ENCODE results near the gene DNAI7.

DNAI7 gene

GRCh38 chr12:25100194-25101091 lies 94.5 kb downstream of the DNAI7 start:
- DNase-seq: no peak

GRCh38 chr12:25099010-25099409 lies 96.0 kb downstream of the DNAI7 start:
- DNase-seq: no peak

GRCh38 chr12:25089738-25090137 lies 105.2 kb downstream of the DNAI7 start:
- peak; percentile 61 for DNase-seq

- no peak for DNase-seq
Measured at GRCh38 chr12:25087596-25087995, 107.4 kb downstream of the DNAI7 start.

GRCh38 chr12:25084816-25085215 lies 110.1 kb downstream of the DNAI7 start:
- DNase-seq: no peak

- DNase-seq: no peak
Measured at GRCh38 chr12:25083211-25083610, 111.7 kb downstream of the DNAI7 start.

- DNase-seq: no peak
Measured at GRCh38 chr12:25082628-25083027, 112.3 kb downstream of the DNAI7 start.

GRCh38 chr12:25079393-25079792 lies 115.6 kb downstream of the DNAI7 start:
- no peak for DNase-seq

- DNase-seq: no peak
Measured at GRCh38 chr12:25074954-25075353, 120.0 kb downstream of the DNAI7 start.

GRCh38 chr12:25074113-25074512 lies 120.8 kb downstream of the DNAI7 start:
- DNase-seq: no peak

- no peak for DNase-seq
Measured at GRCh38 chr12:25072906-25073650, 121.9 kb downstream of the DNAI7 start.

GRCh38 chr12:25071366-25071765 lies 123.6 kb downstream of the DNAI7 start:
- no peak for DNase-seq

- DNase-seq: no peak
Measured at GRCh38 chr12:25069224-25069623, 125.7 kb downstream of the DNAI7 start.

GRCh38 chr12:25065035-25065434 lies 129.9 kb downstream of the DNAI7 start:
- no peak for DNase-seq

GRCh38 chr12:25063873-25064628 lies 130.9 kb downstream of the DNAI7 start:
- peak; percentile 76 for DNase-seq

- no peak for DNase-seq
Measured at GRCh38 chr12:25058658-25059058, 136.3 kb downstream of the DNAI7 start.
